Suprapubic skin (tissue), 4 donors: ENCODE data around the gene SFR1. TPM values are rescaled to one million over a fixed set of nuclear protein-coding genes. Genes with fewer than 3 reads are reported as not detected.

ENCODE experiments used
- DNase-seq, 2 donors: peaks; one replicate each; pipeline ENCODE4 v3.0.0-alpha.2; 2019; ENCODE audit warnings: low spot score in 2 of 2
- H3K27ac ChIP-seq: fragments of 200-600 bp; sonication (generic); one replicate; pipeline ENCODE4 v1.5.1; 2019
- H3K27me3 ChIP-seq: fragments of 200-600 bp; sonication (generic); one replicate; pipeline ENCODE4 v1.5.1; 2019
- H3K36me3 ChIP-seq: fragments of 200-600 bp; sonication (generic); one replicate; pipeline ENCODE4 v1.5.1; 2019
- H3K4me1 ChIP-seq: fragments of 200-600 bp; sonication (generic); one replicate; pipeline ENCODE4 v1.5.1; 2019
- H3K4me3 ChIP-seq: fragments of 200-600 bp; sonication (generic); one replicate; pipeline ENCODE4 v1.5.1; 2019; ENCODE audit warnings: mild to moderate bottlenecking
- H3K9me3 ChIP-seq: fragments of 200-600 bp; sonication (generic); one replicate; pipeline ENCODE4 v1.5.1; 2019
- CTCF ChIP-seq, 2 donors: fragments of 200-600 bp in 1 of 2; fragments of 450-650 bp in 1 of 2; sonication (generic) in 1 of 2; IDR thresholded peaks; one replicate each; pipeline ENCODE4 v1.5.1; 2016 to 2019; ENCODE audit warnings: antibody characterized with exemption in 2 of 2, mild to moderate bottlenecking in 1 of 2, moderate library complexity in 1 of 2
- EP300 ChIP-seq: sonication (generic); formaldehyde crosslinking; IDR thresholded peaks from one replicate; pipeline ENCODE4 v1.6.1; 2017; ENCODE audit warnings: antibody characterized with exemption
- POLR2A ChIP-seq, 2 donors: fragments of 450-650 bp; IDR thresholded peaks; one replicate each; pipeline ENCODE4 v1.6.1; 2017; ENCODE audit warnings: antibody characterized with exemption in 2 of 2, mild to moderate bottlenecking in 2 of 2, moderate library complexity in 2 of 2
- POLR2AphosphoS5 ChIP-seq, 3 donors: sonication (generic); formaldehyde crosslinking; IDR thresholded peaks; one replicate each; pipeline ENCODE4 v1.6.1; 2017; ENCODE audit warnings: antibody characterized with exemption in 3 of 3
- WGBS: methylation state at CpG from one replicate; pipeline ENCODE4 v1.1.5; 2018; 5-methylcytosine and 5-hydroxymethylcytosine counted together
- total RNA-seq, 4 donors: library from RNA; depleted of rRNA; stranded (reverse); fragments of >200 nt; gene quantifications; one replicate each; pipeline ENCODE4 v1.1.0, GENCODE V29; 2016

SFR1 gene
- total RNA-seq, 4 donors from 2014 or later = 4.6 to 10.8 (median 5.6) TPM

- peak within 1 kb of the TSS; percentile 39 for H3K4me3 ChIP-seq
These were observed 36.1 kb upstream of the SFR1 start, which contains the start of gene COL17A1 for GRCh38 chr10:104085801-104086400. Gene COL17A1, minus strand, starts transcription at chr10:104085880. Its CDS starts 5,207 bp downstream, at chr10:104080673.

DNA sequence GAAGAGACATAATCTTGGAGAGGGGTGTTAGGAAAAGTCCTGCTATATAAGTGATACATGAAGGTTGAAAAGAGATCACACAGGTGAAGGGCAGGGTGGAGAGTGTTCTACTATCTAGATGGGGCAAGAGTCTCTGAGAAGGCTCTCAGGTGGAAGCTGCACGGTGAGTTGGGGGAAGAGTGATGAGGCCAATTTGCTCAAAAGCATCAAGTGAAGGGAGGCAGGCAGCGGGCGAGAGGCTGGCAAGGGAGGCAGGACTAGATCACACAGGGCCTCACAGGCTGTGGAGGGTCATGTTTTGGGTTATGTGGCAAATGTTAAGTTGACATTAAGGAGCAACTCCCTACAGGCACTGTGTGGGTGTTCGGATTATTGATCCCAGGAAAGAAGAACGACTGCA is 33.7 kb upstream of the SFR1 start:
- Histone ChIP-seq H3K4me1 (peaks cover 18% of the 10 kb centered on the region), H3K36me3 (no peaks in the 10 kb centered on the region), H3K27ac (no peak overlapping the region), H3K9me3 (no peaks in the 10 kb centered on the region), H3K27me3 (no peaks in the 10 kb centered on the region), H3K4me3 (no peak overlapping the region)
- DNase-seq = no peak
- WGBS = 88% methylated on average over 5 of the region's 5 CpGs
- TF ChIP-seq POLR2A (IDR thresholded peaks at IDR 0.05) = no peak
- TF ChIP-seq CTCF (IDR thresholded peaks at IDR 0.05) = no peak
- TF ChIP-seq EP300 = no peak
- no peak for TF ChIP-seq POLR2AphosphoS5 (IDR thresholded peaks at IDR 0.05)

More at GRCh38 chr10:104085801-104086400, 36.1 kb upstream of the SFR1 start, which contains the start of gene COL17A1:
- no peaks in the 10 kb centered on the region for H3K9me3 ChIP-seq
- H3K4me1 ChIP-seq = peaks cover 15% of the 10 kb centered on the region
- TF ChIP-seq CTCF (IDR thresholded peaks at IDR 0.05) (no peak), EP300 (no peak), POLR2AphosphoS5 (IDR thresholded peaks at IDR 0.05) (no peak), POLR2A (IDR thresholded peaks at IDR 0.05) (no peak)
- DNase-seq = no peak
- H3K27ac ChIP-seq = peak within 1 kb of the TSS; percentile 76
- 55% methylated on average over 3 of the region's 3 CpGs for WGBS
- H3K27me3 ChIP-seq = no peaks in the 10 kb centered on the region
- no peaks in the 10 kb centered on the region for H3K36me3 ChIP-seq

- Histone ChIP-seq H3K4me1 (peaks cover 18% of the 10 kb centered on the region), H3K36me3 (no peaks in the 10 kb centered on the region), H3K4me3 (no peak overlapping the region), H3K27me3 (no peaks in the 10 kb centered on the region), H3K27ac (no peak overlapping the region), H3K9me3 (no peaks in the 10 kb centered on the region)
- WGBS = 59% methylated on average over 3 of the region's 3 CpGs
- TF ChIP-seq POLR2AphosphoS5 (IDR thresholded peaks at IDR 0.05) = no peak
- TF ChIP-seq EP300 = no peak
- TF ChIP-seq POLR2A (IDR thresholded peaks at IDR 0.05) = no peak
- no peak for TF ChIP-seq CTCF (IDR thresholded peaks at IDR 0.05)
- no peak for DNase-seq
These were observed 32.4 kb upstream of the SFR1 start for GRCh38 chr10:104089621-104090020.

GRCh38 chr10:104090611-104091010 is 31.4 kb upstream of the SFR1 start:
- TF ChIP-seq POLR2AphosphoS5 (IDR thresholded peaks at IDR 0.05) = no peak
- no peak for TF ChIP-seq EP300
- no peak for TF ChIP-seq CTCF (IDR thresholded peaks at IDR 0.05)
- no peak for TF ChIP-seq POLR2A (IDR thresholded peaks at IDR 0.05)
- Histone ChIP-seq H3K27ac (no peak overlapping the region), H3K4me3 (no peak overlapping the region), H3K9me3 (no peaks in the 10 kb centered on the region), H3K27me3 (no peaks in the 10 kb centered on the region), H3K36me3 (no peaks in the 10 kb centered on the region), H3K4me1 (peaks cover 18% of the 10 kb centered on the region)
- WGBS = 79% methylated on average over 2 of the region's 2 CpGs
- no peak for DNase-seq

DNA sequence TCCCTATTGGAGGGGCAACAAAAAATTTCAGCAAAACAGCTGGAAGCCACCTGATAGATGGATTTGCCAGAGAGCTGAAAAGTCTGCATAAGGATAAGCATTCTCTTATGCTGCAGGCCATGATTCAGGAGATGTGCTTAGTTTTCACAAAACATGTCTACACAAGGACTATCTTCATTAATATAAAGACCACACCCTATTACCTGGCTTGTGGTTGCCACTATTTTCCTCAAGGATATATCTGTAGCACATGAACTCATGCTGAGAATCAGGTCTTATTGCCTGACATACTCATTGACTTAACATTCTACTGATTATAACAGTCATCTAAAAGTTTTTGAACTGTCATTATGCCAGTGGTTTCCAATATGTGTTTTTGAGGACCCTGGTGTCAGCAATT is 29.2 kb upstream of the SFR1 start:
- Histone ChIP-seq H3K4me1 (peaks cover 12% of the 10 kb centered on the region), H3K27me3 (no peaks in the 10 kb centered on the region), H3K36me3 (no peaks in the 10 kb centered on the region), H3K27ac (peak overlapping the region; percentile 64), H3K9me3 (no peaks in the 10 kb centered on the region), H3K4me3 (no peak overlapping the region)
- DNase-seq = no peak
- TF ChIP-seq EP300 = no peak
- TF ChIP-seq POLR2A (IDR thresholded peaks at IDR 0.05) = no peak
